ENCODE results near the gene THSD8. TPM values are rescaled to one million over a fixed set of nuclear protein-coding genes. Genes with fewer than 3 reads are reported as not detected.
A peak's percentile ranks its signal among the peaks of the same experiment; 100 is the strongest.

Gene THSD8
- total and polyA plus RNA-seq, 10 donors: 1.1 to 9.1 (median 4.8) TPM; not detected in 3

- Histone ChIP-seq H3K27ac (peak overlapping the region in 4 of 8 donors; percentile 7 to 50 (median 40)), H3K9me3 (no peaks in the 10 kb centered on the region), H3K4me3 (peak overlapping the region in 7 of 8 donors; percentile 16 to 64 (median 29)), H3K36me3 (peaks cover 0 to 4% (median 0%) of the 10 kb centered on the region in 6 donors), H3K27me3 (replicated peaks in 1 of 7) (peaks cover 0 to 52% (median 0%) of the 10 kb centered on the region in 7 donors), H3K4me1 (peaks cover 0 to 22% (median 15%) of the 10 kb centered on the region in 6 donors)
- intact Hi-C loops (cut with DNase I; ENCODE audit: low total_unique reads): loop anchor here (5.0 kb wide), 1 partner anchor 40 kb away; no protein-coding TSS in a partner anchor
- DNase-seq: peak; percentile 92
- TF ChIP-seq CTCF (IDR thresholded peaks at IDR 0.05 in 8 of 11, conservative IDR thresholded peaks at IDR 0.05 in 3 of 11): peak; percentile 74 to 97 (median 94)
- no peak for TF ChIP-seq POLR2A (IDR thresholded peaks at IDR 0.05)
- TF ChIP-seq POLR2AphosphoS5 (IDR thresholded peaks at IDR 0.05): peak; percentile 15 to 72 (median 31)
- 10 to 18% (median 10%) methylated on average over 43 to 60 of the region's 60 CpGs for WGBS, 5 donors
Measured at GRCh38 chr19:12757544-12758274, 44.2 kb upstream of the THSD8 start.

- no peak for DNase-seq
- peaks cover 0 to 4% (median 0%) of the 10 kb centered on the region in 8 donors for H3K9me3 ChIP-seq
- H3K4me1 ChIP-seq: peaks cover 0 to 22% (median 15%) of the 10 kb centered on the region in 6 donors
- H3K36me3 ChIP-seq: peaks cover 0 to 23% (median 10%) of the 10 kb centered on the region in 6 donors
- peaks cover 0 to 32% (median 0%) of the 10 kb centered on the region in 7 donors for H3K27me3 ChIP-seq (replicated peaks in 1 of 7)
- WGBS, 5 donors: 89 to 97% (median 95%) methylated on average over 6 of the region's 6 CpGs
- H3K27ac ChIP-seq: no peak overlapping the region
- TF ChIP-seq POLR2A (IDR thresholded peaks at IDR 0.05) (no peak), POLR2AphosphoS5 (IDR thresholded peaks at IDR 0.05) (no peak), CTCF (IDR thresholded peaks at IDR 0.05 in 8 of 11, conservative IDR thresholded peaks at IDR 0.05 in 3 of 11) (no peak)
- intact Hi-C loops (cut with DNase I; ENCODE audit: low total_unique reads): loop anchor here (5.0 kb wide), 3 partner anchors 38 to 88 kb away; no protein-coding TSS in a partner anchor
- H3K4me3 ChIP-seq: no peak overlapping the region
Measured at GRCh38 chr19:12759686-12760085, 42.2 kb upstream of the THSD8 start.

- peaks cover 0 to 4% (median 0%) of the 10 kb centered on the region in 8 donors for H3K9me3 ChIP-seq
- H3K4me1 ChIP-seq: peaks cover 0 to 19% (median 9%) of the 10 kb centered on the region in 6 donors
- H3K27me3 ChIP-seq (replicated peaks in 1 of 7): peaks cover 0 to 1% (median 0%) of the 10 kb centered on the region in 7 donors
- no peak overlapping the region for H3K4me3 ChIP-seq
- H3K36me3 ChIP-seq: peaks cover 0 to 45% (median 13%) of the 10 kb centered on the region in 6 donors
- 84 to 97% (median 93%) methylated on average over 8 to 11 of the region's 11 CpGs for WGBS, 5 donors
- H3K27ac ChIP-seq: no peak overlapping the region
- DNase-seq: no peak
- intact Hi-C loops (cut with DNase I; ENCODE audit: low total_unique reads): loop anchor here (5.0 kb wide), 2 partner anchors 34 to 84 kb away; no protein-coding TSS in a partner anchor
- TF ChIP-seq POLR2AphosphoS5 (IDR thresholded peaks at IDR 0.05): no peak
- no peak for TF ChIP-seq CTCF (IDR thresholded peaks at IDR 0.05 in 8 of 11, conservative IDR thresholded peaks at IDR 0.05 in 3 of 11)
- no peak for TF ChIP-seq POLR2A (IDR thresholded peaks at IDR 0.05)
Measured at GRCh38 chr19:12763100-12763499, 38.8 kb upstream of the THSD8 start.

- DNase-seq: no peak
- 88 to 98% (median 96%) methylated on average over 15 to 16 of the region's 16 CpGs for WGBS, 5 donors
- no peak for TF ChIP-seq CTCF (IDR thresholded peaks at IDR 0.05 in 8 of 11, conservative IDR thresholded peaks at IDR 0.05 in 3 of 11)
- TF ChIP-seq POLR2AphosphoS5 (IDR thresholded peaks at IDR 0.05): no peak
- TF ChIP-seq POLR2A (IDR thresholded peaks at IDR 0.05): no peak
Measured at GRCh38 chr19:12764698-12765097, 37.2 kb upstream of the THSD8 start.

More at GRCh38 chr19:12764698-12765097, 37.2 kb upstream of the THSD8 start:
- Histone ChIP-seq H3K27ac (no peak overlapping the region), H3K4me3 (no peak overlapping the region), H3K27me3 (replicated peaks in 1 of 7) (no peaks in the 10 kb centered on the region), H3K9me3 (peaks cover 0 to 4% (median 0%) of the 10 kb centered on the region in 8 donors), H3K4me1 (peaks cover 0 to 17% (median 8%) of the 10 kb centered on the region in 6 donors), H3K36me3 (peaks cover 0 to 50% (median 13%) of the 10 kb centered on the region in 6 donors)
- intact Hi-C loops (cut with DNase I; ENCODE audit: low total_unique reads): loop anchor here (5.0 kb wide), 2 partner anchors 33 to 83 kb away; no protein-coding TSS in a partner anchor
